Measurements from ENCODE around the gene SERPINB6. TPM values are rescaled to one million over a fixed set of nuclear protein-coding genes. Genes with fewer than 3 reads are reported as not detected.

The SERPINB6 gene
- total RNA-seq, 2 experiments from 2014 or later = 36.2 to 41.3 TPM

GRCh38 chr6:2921520-2922115, 49.7 kb downstream of the SERPINB6 start:
- ATAC-seq (no peak), DNase-seq (no peak)
- Mint-ChIP-seq H3K27me3 (no peaks in the 10 kb centered on the region), H3K9me3 (ENCODE audit: low read depth) (no peaks in the 10 kb centered on the region), H3K4me3 (no peak overlapping the region), H3K36me3 (ENCODE audit: low read depth) (no peaks in the 10 kb centered on the region), H3K4me1 (peaks cover 11% of the 10 kb centered on the region), H3K27ac (no peak overlapping the region)
- CTCF ChIA-PET = interaction anchor here (0.9 to 2.1 kb wide), 4 partner anchors 8 to 75 kb away, joined by 3 to 8 read pairs (median 4); no protein-coding TSS in a partner anchor
- POLR2A ChIA-PET = interaction anchor here (0.8 kb wide), 1 partner anchor 80 kb away, joined by 3 read pairs; the partner anchor contains the start of gene SERPINB1
- intact Hi-C loops (cut with DNase I, micrococcal nuclease) = no loop called here

GRCh38 chr6:2920671-2921112, 50.7 kb downstream of the SERPINB6 start:
- peaks cover 11% of the 10 kb centered on the region for H3K4me1 Mint-ChIP-seq
- no peak overlapping the region for H3K4me3 Mint-ChIP-seq
- CTCF ChIA-PET = interaction anchor here (1.1 to 1.8 kb wide), 2 partner anchors 12 to 74 kb away, joined by 6 to 8 read pairs; no protein-coding TSS in a partner anchor
- H3K27me3 Mint-ChIP-seq = no peaks in the 10 kb centered on the region
- no peaks in the 10 kb centered on the region for H3K36me3 Mint-ChIP-seq (ENCODE audit: low read depth)
- DNase-seq (no peak), ATAC-seq (no peak)
- intact Hi-C loops (cut with DNase I, micrococcal nuclease) = no loop called here
- no peaks in the 10 kb centered on the region for H3K9me3 Mint-ChIP-seq (ENCODE audit: low read depth)
- H3K27ac Mint-ChIP-seq = no peak overlapping the region
- POLR2A ChIA-PET = interaction anchor here (0.6 to 0.8 kb wide), 2 partner anchors 79 to 137 kb away, joined by 3 to 5 read pairs; partner anchors contain the start of gene SERPINB1

GRCh38 chr6:2919886-2920285, 51.5 kb downstream of the SERPINB6 start:
- Mint-ChIP-seq H3K4me1 (peaks cover 11% of the 10 kb centered on the region), H3K27ac (no peak overlapping the region), H3K27me3 (no peaks in the 10 kb centered on the region), H3K4me3 (no peak overlapping the region), H3K9me3 (ENCODE audit: low read depth) (no peaks in the 10 kb centered on the region), H3K36me3 (ENCODE audit: low read depth) (no peaks in the 10 kb centered on the region)
- POLR2A ChIA-PET = no interaction called here
- intact Hi-C loops (cut with DNase I, micrococcal nuclease) = no loop called here
- DNase-seq (no peak), ATAC-seq (no peak)
- CTCF ChIA-PET = interaction anchor here (0.6 to 1.8 kb wide), 3 partner anchors 13 to 135 kb away, joined by 3 to 8 read pairs (median 6); no protein-coding TSS in a partner anchor

GRCh38 chr6:2919401-2919800, 52.0 kb downstream of the SERPINB6 start:
- Mint-ChIP-seq H3K27ac (peak overlapping the region; percentile 69), H3K4me1 (peaks cover 11% of the 10 kb centered on the region), H3K4me3 (no peak overlapping the region), H3K27me3 (no peaks in the 10 kb centered on the region), H3K9me3 (ENCODE audit: low read depth) (no peaks in the 10 kb centered on the region), H3K36me3 (ENCODE audit: low read depth) (no peaks in the 10 kb centered on the region)
- DNase-seq = no peak
- intact Hi-C loops (cut with DNase I, micrococcal nuclease) = no loop called here
- ChIA-PET POLR2A (no interaction called here), CTCF (interaction anchor here (1.8 kb wide), 1 partner anchor 73 kb away, joined by 6 read pairs; no protein-coding TSS in a partner anchor)
- ATAC-seq = peak; percentile 5

- no peaks in the 10 kb centered on the region for H3K27me3 Mint-ChIP-seq
- intact Hi-C loops (cut with DNase I, micrococcal nuclease) = no loop called here
- no peaks in the 10 kb centered on the region for H3K9me3 Mint-ChIP-seq (ENCODE audit: low read depth)
- ATAC-seq (peak; percentile 68), DNase-seq (no peak)
- peak overlapping the region; percentile 69 for H3K27ac Mint-ChIP-seq
- ChIA-PET POLR2A (no interaction called here), CTCF (no interaction called here)
- no peak overlapping the region for H3K4me3 Mint-ChIP-seq
- H3K4me1 Mint-ChIP-seq = peaks cover 11% of the 10 kb centered on the region
- H3K36me3 Mint-ChIP-seq (ENCODE audit: low read depth) = no peaks in the 10 kb centered on the region
Observed at GRCh38 chr6:2918936-2919335, 52.4 kb downstream of the SERPINB6 start.

GRCh38 chr6:2917801-2918445, 53.4 kb downstream of the SERPINB6 start:
- intact Hi-C loops (cut with DNase I, micrococcal nuclease) = no loop called here
- peaks cover 11% of the 10 kb centered on the region for H3K4me1 Mint-ChIP-seq
- CTCF ChIA-PET = interaction anchor here (1.4 to 2.4 kb wide), 2 partner anchors 12 to 71 kb away, joined by 3 to 8 read pairs; no protein-coding TSS in a partner anchor
- no peak overlapping the region for H3K27ac Mint-ChIP-seq
- ATAC-seq (no peak), DNase-seq (no peak)
- no peaks in the 10 kb centered on the region for H3K9me3 Mint-ChIP-seq (ENCODE audit: low read depth)
- H3K27me3 Mint-ChIP-seq = no peaks in the 10 kb centered on the region
- no peaks in the 10 kb centered on the region for H3K36me3 Mint-ChIP-seq (ENCODE audit: low read depth)
- POLR2A ChIA-PET = no interaction called here
- no peak overlapping the region for H3K4me3 Mint-ChIP-seq

GRCh38 chr6:2917065-2917464, 54.3 kb downstream of the SERPINB6 start:
- Mint-ChIP-seq H3K36me3 (ENCODE audit: low read depth) (no peaks in the 10 kb centered on the region), H3K4me3 (no peak overlapping the region), H3K9me3 (ENCODE audit: low read depth) (no peaks in the 10 kb centered on the region), H3K27me3 (no peaks in the 10 kb centered on the region), H3K27ac (no peak overlapping the region), H3K4me1 (peaks cover 11% of the 10 kb centered on the region)
- CTCF ChIA-PET = interaction anchor here (0.6 to 2.4 kb wide), 3 partner anchors 13 to 70 kb away, joined by 3 to 8 read pairs (median 3); no protein-coding TSS in a partner anchor
- intact Hi-C loops (cut with DNase I, micrococcal nuclease) = no loop called here
- ATAC-seq (no peak), DNase-seq (no peak)
- POLR2A ChIA-PET = interaction anchor here (0.5 kb wide), 1 partner anchor 126 kb away, joined by 3 read pairs; no protein-coding TSS in a partner anchor

- intact Hi-C loops (cut with DNase I, micrococcal nuclease) = no loop called here
- POLR2A ChIA-PET = no interaction called here
Observed at GRCh38 chr6:2916158-2916925, 55.0 kb downstream of the SERPINB6 start.

GRCh38 chr6:2915150-2915549, 56.2 kb downstream of the SERPINB6 start:
- H3K27ac Mint-ChIP-seq = no peak overlapping the region
- intact Hi-C loops (cut with DNase I, micrococcal nuclease) = no loop called here
- DNase-seq = no peak
- no peak for ATAC-seq
- no peak overlapping the region for H3K4me3 Mint-ChIP-seq
- no peaks in the 10 kb centered on the region for H3K36me3 Mint-ChIP-seq (ENCODE audit: low read depth)
- H3K4me1 Mint-ChIP-seq = peaks cover 27% of the 10 kb centered on the region
- H3K27me3 Mint-ChIP-seq = no peaks in the 10 kb centered on the region
- ChIA-PET CTCF (interaction anchor here (0.6 to 3.3 kb wide), 8 partner anchors 10 to 124 kb away, joined by 3 to 13 read pairs (median 4); no protein-coding TSS in a partner anchor), POLR2A (interaction anchor here (0.6 kb wide), 1 partner anchor 22 kb away, joined by 3 read pairs; no protein-coding TSS in a partner anchor)
- H3K9me3 Mint-ChIP-seq (ENCODE audit: low read depth) = no peaks in the 10 kb centered on the region

More at GRCh38 chr6:2916158-2916925, 55.0 kb downstream of the SERPINB6 start:
- no peaks in the 10 kb centered on the region for H3K27me3 Mint-ChIP-seq
- H3K36me3 Mint-ChIP-seq (ENCODE audit: low read depth) = no peaks in the 10 kb centered on the region
- no peaks in the 10 kb centered on the region for H3K9me3 Mint-ChIP-seq (ENCODE audit: low read depth)
- DNase-seq (no peak), ATAC-seq (no peak)
- H3K27ac Mint-ChIP-seq = no peak overlapping the region
- H3K4me1 Mint-ChIP-seq = peaks cover 17% of the 10 kb centered on the region
- CTCF ChIA-PET = interaction anchor here (0.6 to 3.3 kb wide), 7 partner anchors 11 to 246 kb away, joined by 3 to 13 read pairs (median 3); no protein-coding TSS in a partner anchor
- no peak overlapping the region for H3K4me3 Mint-ChIP-seq

GRCh38 chr6:2914318-2914660, 57.1 kb downstream of the SERPINB6 start:
- ChIA-PET CTCF (interaction anchor here (0.6 to 3.3 kb wide), 11 partner anchors 9 to 1320 kb away, joined by 3 to 13 read pairs (median 4); no protein-coding TSS in a partner anchor), POLR2A (interaction anchor here (0.6 to 0.7 kb wide), 2 partner anchors 23 to 26 kb away, joined by 6 to 7 read pairs; no protein-coding TSS in a partner anchor)
- intact Hi-C loops (cut with DNase I, micrococcal nuclease) = loop anchor here in 1 of 2 experiments (5.0 kb wide), 1 partner anchor 122 kb away; no protein-coding TSS in a partner anchor
- Mint-ChIP-seq H3K9me3 (ENCODE audit: low read depth) (no peaks in the 10 kb centered on the region), H3K36me3 (ENCODE audit: low read depth) (no peaks in the 10 kb centered on the region), H3K27ac (no peak overlapping the region), H3K4me1 (peaks cover 32% of the 10 kb centered on the region), H3K4me3 (no peak overlapping the region), H3K27me3 (no peaks in the 10 kb centered on the region)
- ATAC-seq (no peak), DNase-seq (no peak)
